Right lobe of liver (tissue), 4 donors: ENCODE results near the gene LRP2.
"Not testable (repeated sequence)": the region's sequence is repeated elsewhere in the genome, so short reads cannot be mapped to it uniquely, and the experiment has no call there.

Source experiments
- POLR2A ChIP-seq: fragments of 450-650 bp; IDR thresholded peaks from one replicate; pipeline ENCODE4 v1.6.1; 2017; ENCODE audit warnings: antibody characterized with exemption, mild to moderate bottlenecking
- TF ChIP-seq, protein P1 (sequence below), 4 donors: fragments of 200-600 bp in 3 of 4; fragments of 450-650 bp in 1 of 4; IDR thresholded peaks; one replicate each; pipeline versions ENCODE4 v1.5.1 to v1.8.0; 2016 to 2022; ENCODE audit warnings: antibody characterized with exemption in 4 of 4, mild to moderate bottlenecking in 2 of 4
- donor health status: DM: no; HTN: no; CAD: no.
- donor health status: DM: no; HTN: no; CAD: no.
- donor health status: DM: no; HTN: yes; CAD: no.

- TF ChIP-seq, protein P1, sequence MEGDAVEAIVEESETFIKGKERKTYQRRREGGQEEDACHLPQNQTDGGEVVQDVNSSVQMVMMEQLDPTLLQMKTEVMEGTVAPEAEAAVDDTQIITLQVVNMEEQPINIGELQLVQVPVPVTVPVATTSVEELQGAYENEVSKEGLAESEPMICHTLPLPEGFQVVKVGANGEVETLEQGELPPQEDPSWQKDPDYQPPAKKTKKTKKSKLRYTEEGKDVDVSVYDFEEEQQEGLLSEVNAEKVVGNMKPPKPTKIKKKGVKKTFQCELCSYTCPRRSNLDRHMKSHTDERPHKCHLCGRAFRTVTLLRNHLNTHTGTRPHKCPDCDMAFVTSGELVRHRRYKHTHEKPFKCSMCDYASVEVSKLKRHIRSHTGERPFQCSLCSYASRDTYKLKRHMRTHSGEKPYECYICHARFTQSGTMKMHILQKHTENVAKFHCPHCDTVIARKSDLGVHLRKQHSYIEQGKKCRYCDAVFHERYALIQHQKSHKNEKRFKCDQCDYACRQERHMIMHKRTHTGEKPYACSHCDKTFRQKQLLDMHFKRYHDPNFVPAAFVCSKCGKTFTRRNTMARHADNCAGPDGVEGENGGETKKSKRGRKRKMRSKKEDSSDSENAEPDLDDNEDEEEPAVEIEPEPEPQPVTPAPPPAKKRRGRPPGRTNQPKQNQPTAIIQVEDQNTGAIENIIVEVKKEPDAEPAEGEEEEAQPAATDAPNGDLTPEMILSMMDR (IDR thresholded peaks at IDR 0.05) = not testable (repeated sequence)
- not testable (repeated sequence) for TF ChIP-seq POLR2A
These were observed 36.4 kb downstream of the LRP2 start for GRCh38 chr2:169325886-169326285.
